ENCODE data around the gene RACK1. TPM values are rescaled to one million over a fixed set of nuclear protein-coding genes. Genes with fewer than 3 reads are reported as not detected.

The RACK1 gene
- total and polyA plus RNA-seq, 2 donors from 2014 or later = 1,240 to 1,699 TPM

DNA sequence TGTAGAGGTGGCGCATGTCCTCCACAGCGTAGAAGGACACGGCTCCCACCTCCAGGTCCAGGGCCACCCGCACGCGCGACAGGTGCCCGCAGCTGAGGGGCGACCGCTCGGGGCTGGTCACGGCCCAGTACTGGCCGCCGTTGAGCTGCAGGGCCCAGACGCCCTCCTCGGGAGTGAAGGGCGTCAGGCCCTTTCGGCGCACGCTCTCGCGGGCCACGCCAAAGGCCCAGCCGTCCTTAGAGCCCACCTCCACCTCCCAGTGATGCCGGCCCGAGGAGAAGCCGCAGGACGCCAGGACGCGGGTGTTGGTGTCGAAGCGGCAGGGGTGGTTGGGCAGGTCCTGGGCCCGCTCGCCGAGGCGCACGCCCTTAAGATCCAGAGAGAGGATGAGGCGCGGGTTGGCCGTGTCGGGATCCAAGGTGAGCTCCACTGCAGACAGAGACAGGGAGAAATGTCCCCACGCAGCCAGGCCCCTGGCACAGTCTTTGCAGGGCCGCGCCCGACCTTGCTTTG, 48.4 kb downstream of the RACK1 start:
- FAIRE-seq (no peak), DNase-seq (no peak)
- no peaks in the 10 kb centered on the region for H3K9me3 ChIP-seq (ENCODE audit: control insufficient read depth in 2 of 3, insufficient read depth in 1 of 3, low read length in 3 of 3)
- no peaks in the 10 kb centered on the region for H3K36me3 ChIP-seq (ENCODE audit: control insufficient read depth in 2 of 3, insufficient read depth in 3 of 3, low read length in 3 of 3)
- TF ChIP-seq, protein P1, sequence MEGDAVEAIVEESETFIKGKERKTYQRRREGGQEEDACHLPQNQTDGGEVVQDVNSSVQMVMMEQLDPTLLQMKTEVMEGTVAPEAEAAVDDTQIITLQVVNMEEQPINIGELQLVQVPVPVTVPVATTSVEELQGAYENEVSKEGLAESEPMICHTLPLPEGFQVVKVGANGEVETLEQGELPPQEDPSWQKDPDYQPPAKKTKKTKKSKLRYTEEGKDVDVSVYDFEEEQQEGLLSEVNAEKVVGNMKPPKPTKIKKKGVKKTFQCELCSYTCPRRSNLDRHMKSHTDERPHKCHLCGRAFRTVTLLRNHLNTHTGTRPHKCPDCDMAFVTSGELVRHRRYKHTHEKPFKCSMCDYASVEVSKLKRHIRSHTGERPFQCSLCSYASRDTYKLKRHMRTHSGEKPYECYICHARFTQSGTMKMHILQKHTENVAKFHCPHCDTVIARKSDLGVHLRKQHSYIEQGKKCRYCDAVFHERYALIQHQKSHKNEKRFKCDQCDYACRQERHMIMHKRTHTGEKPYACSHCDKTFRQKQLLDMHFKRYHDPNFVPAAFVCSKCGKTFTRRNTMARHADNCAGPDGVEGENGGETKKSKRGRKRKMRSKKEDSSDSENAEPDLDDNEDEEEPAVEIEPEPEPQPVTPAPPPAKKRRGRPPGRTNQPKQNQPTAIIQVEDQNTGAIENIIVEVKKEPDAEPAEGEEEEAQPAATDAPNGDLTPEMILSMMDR (IDR thresholded peaks at IDR 0.05; ENCODE audit: borderline replicate concordance, extremely low read depth, insufficient read depth) = no peak
- H3K27me3 ChIP-seq (ENCODE audit: control insufficient read depth, insufficient read depth, low read length) = no peaks in the 10 kb centered on the region
- no peak overlapping the region for H3K4me3 ChIP-seq (ENCODE audit: low read length in 3 of 3)
- peaks cover 0 to 6% (median 4%) of the 10 kb centered on the region in 3 donors for H3K4me1 ChIP-seq (ENCODE audit: control insufficient read depth in 2 of 3, insufficient read depth in 2 of 3, low read depth in 1 of 3, low read length in 3 of 3)
- no peak overlapping the region for H3K9ac ChIP-seq (ENCODE audit: low read length in 3 of 3)
- intact Hi-C loops (cut with DNase I) = no loop called here
- no peak overlapping the region for H3K27ac ChIP-seq (ENCODE audit: low read depth in 2 of 2, low read length in 2 of 2)

DNA sequence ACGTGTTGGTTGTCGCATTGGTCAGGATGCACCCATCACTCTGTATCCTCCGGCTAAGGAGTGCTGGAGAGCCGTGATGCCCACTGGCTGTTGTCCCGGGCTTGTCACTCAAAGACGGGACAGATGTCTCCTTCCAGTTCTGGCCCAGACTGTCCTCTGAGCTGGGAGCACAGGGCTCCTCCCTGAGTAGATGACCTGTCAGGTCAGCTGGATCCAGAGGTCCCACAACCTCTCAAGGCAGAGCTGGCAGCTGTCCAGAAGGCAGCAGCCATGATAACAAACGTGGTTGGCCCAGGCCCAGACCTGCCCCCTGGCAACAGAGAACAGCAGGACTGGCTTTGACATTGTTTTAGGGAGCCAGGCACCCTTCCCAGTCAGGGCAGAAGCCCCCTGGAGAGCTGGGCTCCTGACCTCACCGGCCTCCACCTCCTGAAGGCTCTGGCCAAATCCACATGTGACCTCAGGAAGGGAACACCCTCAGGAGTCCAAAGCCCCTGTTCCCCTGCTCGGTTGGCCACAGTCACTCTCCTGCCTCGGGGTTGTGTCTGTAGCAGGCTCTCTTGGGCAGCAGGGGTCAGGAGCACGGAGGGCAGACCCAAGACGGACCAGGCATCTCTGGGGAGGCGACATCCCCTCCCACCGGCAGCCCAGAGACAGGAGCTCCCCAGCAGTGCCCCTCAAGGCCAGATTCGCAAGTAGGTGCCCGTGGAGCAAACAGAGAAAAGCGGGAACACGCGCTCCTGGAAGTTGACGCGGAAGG, 49.0 kb downstream of the RACK1 start:
- no peak for DNase-seq
- no peaks in the 10 kb centered on the region for H3K27me3 ChIP-seq (ENCODE audit: control insufficient read depth, insufficient read depth, low read length)
- no peak for FAIRE-seq
- H3K4me1 ChIP-seq (ENCODE audit: control insufficient read depth in 2 of 3, insufficient read depth in 2 of 3, low read depth in 1 of 3, low read length in 3 of 3) = peaks cover 0 to 8% (median 6%) of the 10 kb centered on the region in 3 donors
- no peak overlapping the region for H3K27ac ChIP-seq (ENCODE audit: low read depth in 2 of 2, low read length in 2 of 2)
- H3K9ac ChIP-seq (ENCODE audit: low read length in 3 of 3) = no peak overlapping the region
- H3K36me3 ChIP-seq (ENCODE audit: control insufficient read depth in 2 of 3, insufficient read depth in 3 of 3, low read length in 3 of 3) = no peaks in the 10 kb centered on the region
- intact Hi-C loops (cut with DNase I) = no loop called here
- no peaks in the 10 kb centered on the region for H3K9me3 ChIP-seq (ENCODE audit: control insufficient read depth in 2 of 3, insufficient read depth in 1 of 3, low read length in 3 of 3)
- TF ChIP-seq, protein P1 (IDR thresholded peaks at IDR 0.05; ENCODE audit: borderline replicate concordance, extremely low read depth, insufficient read depth) = no peak
- no peak overlapping the region for H3K4me3 ChIP-seq (ENCODE audit: low read length in 3 of 3)

DNA sequence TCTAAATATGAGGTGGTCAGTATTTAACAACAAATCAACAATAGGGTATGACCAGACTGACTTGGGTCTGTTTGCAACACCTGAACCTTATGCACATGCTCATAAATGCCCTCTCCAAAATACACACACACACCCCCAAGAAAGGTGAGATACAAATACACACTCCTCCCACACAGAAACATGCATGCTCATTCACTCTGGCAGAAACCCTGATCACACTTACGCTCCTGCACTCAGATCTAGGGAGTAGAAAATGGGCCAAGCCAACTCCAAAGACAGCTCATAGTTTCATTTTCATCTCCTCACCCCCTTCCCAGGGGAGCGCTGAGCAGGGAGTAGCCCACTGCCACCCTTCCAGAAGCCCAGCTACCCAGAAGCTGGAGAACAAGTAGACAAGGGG, 50.0 kb downstream of the RACK1 start:
- no peak for FAIRE-seq

More for the DNA sequence above, 50.0 kb downstream of the RACK1 start:
- no peak for DNase-seq
- Histone ChIP-seq H3K36me3 (ENCODE audit: control insufficient read depth in 2 of 3, insufficient read depth in 3 of 3, low read length in 3 of 3) (no peaks in the 10 kb centered on the region), H3K4me3 (ENCODE audit: low read length in 3 of 3) (no peak overlapping the region), H3K9me3 (ENCODE audit: control insufficient read depth in 2 of 3, insufficient read depth in 1 of 3, low read length in 3 of 3) (no peaks in the 10 kb centered on the region), H3K4me1 (ENCODE audit: control insufficient read depth in 2 of 3, insufficient read depth in 2 of 3, low read depth in 1 of 3, low read length in 3 of 3) (peaks cover 0 to 8% (median 6%) of the 10 kb centered on the region in 3 donors), H3K9ac (ENCODE audit: low read length in 3 of 3) (no peak overlapping the region), H3K27ac (ENCODE audit: low read depth in 2 of 2, low read length in 2 of 2) (no peak overlapping the region), H3K27me3 (ENCODE audit: control insufficient read depth, insufficient read depth, low read length) (no peaks in the 10 kb centered on the region)
- TF ChIP-seq, protein P1 (IDR thresholded peaks at IDR 0.05; ENCODE audit: borderline replicate concordance, extremely low read depth, insufficient read depth) = no peak
- intact Hi-C loops (cut with DNase I) = no loop called here
